ENCODE results near the gene BATF3. TPM values are rescaled to one million over a fixed set of nuclear protein-coding genes. Genes with fewer than 3 reads are reported as not detected.

BATF3 gene
- total and polyA plus RNA-seq, 9 of the 15 experiments (the other 6 are each of a cell fraction or from before 2014, with no cell fraction given), result 0.40 to 3.8 (median 2.0) TPM

DNA sequence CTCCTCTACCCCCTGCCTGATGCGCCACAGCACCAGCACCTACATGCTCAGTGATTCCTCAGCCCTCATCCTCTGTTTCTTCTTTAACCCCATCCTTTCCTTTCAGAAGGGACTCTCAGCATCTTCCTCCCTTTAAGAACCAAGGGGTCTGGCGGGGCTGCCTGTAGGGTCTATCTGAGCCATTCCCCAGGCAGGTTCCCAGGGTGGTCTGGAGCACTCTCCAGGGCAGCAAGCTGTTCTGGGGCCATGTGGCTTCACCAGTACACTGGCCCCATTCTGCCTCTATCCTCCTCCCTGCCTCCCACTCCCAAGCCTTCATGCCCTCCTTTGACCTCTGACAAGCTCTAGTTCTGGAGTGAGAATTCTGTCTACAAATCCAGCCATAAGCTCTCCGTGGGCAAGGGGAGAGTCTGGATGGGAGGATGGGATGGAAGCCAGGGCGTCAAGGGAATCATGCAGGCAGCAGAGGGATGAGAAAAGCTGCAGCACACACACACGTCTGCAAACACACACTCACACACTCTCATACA is 10.4 kb downstream of the BATF3 start:
- BruUV-seq (replicated peaks), result no TSS peak
- CTCF ChIA-PET (ENCODE audit: low intra/inter-chr PET ratio), result no interaction called here
- ATAC-seq, result no peak
- TF ChIP-seq, protein P1, sequence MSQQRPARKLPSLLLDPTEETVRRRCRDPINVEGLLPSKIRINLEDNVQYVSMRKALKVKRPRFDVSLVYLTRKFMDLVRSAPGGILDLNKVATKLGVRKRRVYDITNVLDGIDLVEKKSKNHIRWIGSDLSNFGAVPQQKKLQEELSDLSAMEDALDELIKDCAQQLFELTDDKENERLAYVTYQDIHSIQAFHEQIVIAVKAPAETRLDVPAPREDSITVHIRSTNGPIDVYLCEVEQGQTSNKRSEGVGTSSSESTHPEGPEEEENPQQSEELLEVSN (IDR thresholded peaks at IDR 0.05; ENCODE audit: borderline replicate concordance in 1 of 2, extremely low read depth in 1 of 2, insufficient read depth in 1 of 2, insufficient read length in 1 of 2, low read depth in 1 of 2, low read length in 1 of 2, poor library complexity in 1 of 2, severe bottlenecking in 1 of 2), result no peak
- no peak for TF ChIP-seq ZNF707 (CRISPR knock-in tag; conservative IDR thresholded peaks at IDR 0.05)
- TF ChIP-seq THAP12 (CRISPR knock-in tag; IDR thresholded peaks at IDR 0.05), result no peak
- TF ChIP-seq, protein P2, sequence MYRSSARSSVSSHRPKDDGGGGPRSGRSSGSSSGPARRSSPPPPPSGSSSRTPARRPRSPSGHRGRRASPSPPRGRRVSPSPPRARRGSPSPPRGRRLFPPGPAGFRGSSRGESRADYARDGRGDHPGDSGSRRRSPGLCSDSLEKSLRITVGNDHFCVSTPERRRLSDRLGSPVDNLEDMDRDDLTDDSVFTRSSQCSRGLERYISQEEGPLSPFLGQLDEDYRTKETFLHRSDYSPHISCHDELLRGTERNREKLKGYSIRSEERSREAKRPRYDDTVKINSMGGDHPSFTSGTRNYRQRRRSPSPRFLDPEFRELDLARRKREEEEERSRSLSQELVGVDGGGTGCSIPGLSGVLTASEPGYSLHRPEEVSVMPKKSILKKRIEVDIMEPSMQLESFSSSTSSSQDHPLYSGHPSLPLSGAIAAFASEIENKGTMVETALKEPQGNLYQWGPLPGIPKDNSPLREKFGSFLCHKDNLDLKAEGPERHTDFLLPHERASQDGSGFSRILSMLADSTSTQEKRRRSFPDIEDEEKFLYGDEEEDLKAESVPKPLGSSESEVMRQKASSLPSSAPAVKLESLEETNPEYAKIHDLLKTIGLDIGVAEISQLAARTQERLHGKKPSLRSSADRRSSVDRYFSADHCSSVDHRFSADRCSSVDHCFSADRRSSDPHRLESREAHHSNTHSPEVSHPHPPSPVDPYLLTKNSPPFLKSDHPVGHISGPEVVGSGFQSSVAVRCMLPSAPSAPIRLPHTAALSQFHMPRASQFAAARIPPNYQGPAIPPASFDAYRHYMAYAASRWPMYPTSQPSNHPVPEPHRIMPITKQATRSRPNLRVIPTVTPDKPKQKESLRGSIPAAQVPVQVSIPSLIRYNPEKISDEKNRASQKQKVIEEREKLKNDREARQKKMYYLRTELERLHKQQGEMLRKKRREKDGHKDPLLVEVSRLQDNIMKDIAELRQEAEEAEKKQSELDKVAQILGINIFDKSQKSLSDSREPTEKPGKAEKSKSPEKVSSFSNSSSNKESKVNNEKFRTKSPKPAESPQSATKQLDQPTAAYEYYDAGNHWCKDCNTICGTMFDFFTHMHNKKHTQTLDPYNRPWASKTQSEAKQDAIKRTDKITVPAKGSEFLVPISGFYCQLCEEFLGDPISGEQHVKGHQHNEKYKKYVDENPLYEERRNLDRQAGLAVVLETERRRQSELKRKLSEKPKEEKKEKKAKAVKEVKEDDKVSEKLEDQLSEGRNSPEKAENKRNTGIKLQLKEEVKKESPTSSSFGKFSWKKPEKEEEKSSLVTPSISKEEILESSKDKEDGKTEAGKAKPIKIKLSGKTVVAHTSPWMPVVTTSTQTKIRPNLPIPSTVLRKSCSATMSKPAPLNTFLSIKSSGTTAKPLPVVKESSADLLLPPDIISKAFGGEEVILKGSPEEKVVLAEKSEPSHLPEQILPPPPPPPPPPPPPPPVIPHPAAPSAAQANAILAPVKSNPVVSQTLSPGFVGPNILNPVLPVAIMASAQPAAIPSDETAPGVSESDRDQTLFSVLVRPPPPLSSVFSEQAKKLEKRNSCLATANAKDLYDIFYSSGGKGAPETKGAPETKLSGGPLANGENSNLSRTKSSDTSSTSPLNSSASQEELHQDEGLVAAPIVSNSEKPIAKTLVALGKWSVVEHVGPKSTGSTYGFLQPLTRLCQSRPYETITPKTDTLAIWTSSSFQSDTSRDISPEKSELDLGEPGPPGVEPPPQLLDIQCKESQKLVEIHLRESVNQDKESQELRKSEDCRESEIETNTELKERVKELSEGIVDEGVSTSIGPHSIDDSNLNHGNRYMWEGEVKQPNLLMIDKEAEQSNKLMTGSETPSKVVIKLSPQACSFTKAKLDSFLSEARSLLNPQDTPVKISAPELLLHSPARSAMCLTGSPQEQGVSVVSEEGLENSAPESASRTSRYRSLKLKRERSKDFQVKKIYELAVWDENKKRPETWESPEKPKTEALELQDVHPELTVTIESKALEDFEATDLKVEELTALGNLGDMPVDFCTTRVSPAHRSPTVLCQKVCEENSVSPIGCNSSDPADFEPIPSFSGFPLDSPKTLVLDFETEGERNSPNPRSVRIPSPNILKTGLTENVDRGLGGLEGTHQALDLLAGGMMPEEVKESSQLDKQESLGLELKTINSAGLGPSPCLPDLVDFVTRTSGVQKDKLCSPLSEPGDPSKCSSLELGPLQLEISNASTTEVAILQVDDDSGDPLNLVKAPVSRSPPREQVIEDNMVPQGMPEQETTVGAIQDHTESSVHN (IDR thresholded peaks at IDR 0.05; ENCODE audit: borderline replicate concordance in 1 of 2, low read depth in 1 of 2), result no peak
- TF ChIP-seq, protein P3, sequence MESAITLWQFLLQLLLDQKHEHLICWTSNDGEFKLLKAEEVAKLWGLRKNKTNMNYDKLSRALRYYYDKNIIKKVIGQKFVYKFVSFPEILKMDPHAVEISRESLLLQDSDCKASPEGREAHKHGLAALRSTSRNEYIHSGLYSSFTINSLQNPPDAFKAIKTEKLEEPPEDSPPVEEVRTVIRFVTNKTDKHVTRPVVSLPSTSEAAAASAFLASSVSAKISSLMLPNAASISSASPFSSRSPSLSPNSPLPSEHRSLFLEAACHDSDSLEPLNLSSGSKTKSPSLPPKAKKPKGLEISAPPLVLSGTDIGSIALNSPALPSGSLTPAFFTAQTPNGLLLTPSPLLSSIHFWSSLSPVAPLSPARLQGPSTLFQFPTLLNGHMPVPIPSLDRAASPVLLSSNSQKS (CRISPR knock-in tag; IDR thresholded peaks at IDR 0.05), result no peak
- TF ChIP-seq RFX1 (IDR thresholded peaks at IDR 0.05), result no peak
- no peak for TF ChIP-seq IRF2 (CRISPR knock-in tag; IDR thresholded peaks at IDR 0.05)
- no peak for TF ChIP-seq ZNF57 (CRISPR knock-in tag; IDR thresholded peaks at IDR 0.05)
- no peak for TF ChIP-seq ZNF124 (CRISPR knock-in tag; IDR thresholded peaks at IDR 0.05)

More for the DNA sequence above, 10.4 kb downstream of the BATF3 start:
- POLR2A ChIA-PET, result no interaction called here
- H3K79me2 ChIP-seq (ENCODE audit: control insufficient read depth, insufficient read depth, low read length), result no peaks in the 10 kb centered on the region
- no peaks in the 10 kb centered on the region for H3K36me3 ChIP-seq (ENCODE audit: control insufficient read depth, insufficient read depth, low read length)
- no peaks in the 10 kb centered on the region for H3K9me3 ChIP-seq (replicated peaks; ENCODE audit: control insufficient read depth, insufficient read depth, low read depth, low read length)
- DNase-seq (ENCODE audit: extremely low read depth in 1 of 4, low spot score in 3 of 4) (no peak), FAIRE-seq (no peak)
- no peak overlapping the region for H3K4me2 ChIP-seq (ENCODE audit: insufficient read depth, low read length)
- 3% methylated on average over 5 of the region's 5 CpGs for WGBS (ENCODE audit: insufficient coverage, low coverage, missing lambda C conversion rate)
- in situ Hi-C loops (cut with MboI), result no loop called here
- no peak overlapping the region for H2AFZ ChIP-seq (ENCODE audit: low read depth, low read length)
- H3K4me1 ChIP-seq (replicated peaks in 1 of 2; ENCODE audit: control insufficient read depth in 2 of 2, insufficient read depth in 2 of 2, low read length in 2 of 2), result no peaks in the 10 kb centered on the region
- no peaks in the 10 kb centered on the region for H4K20me1 ChIP-seq (replicated peaks; ENCODE audit: control insufficient read depth, insufficient read depth, low read length)
- H3K27me3 ChIP-seq (ENCODE audit: control insufficient read depth in 2 of 2, insufficient read depth in 2 of 2, low read length in 2 of 2), result peaks cover 67 to 92% of the 10 kb centered on the region in 2 experiments
- intact Hi-C loops (cut with micrococcal nuclease), result no loop called here
- H3K4me3 ChIP-seq, result no peak overlapping the region
- H3K9ac ChIP-seq (ENCODE audit: insufficient read depth in 1 of 2, low read depth in 2 of 2, low read length in 2 of 2), result no peak overlapping the region
- H3K9me1 ChIP-seq (ENCODE audit: control insufficient read depth, insufficient read depth, low read length), result no peaks in the 10 kb centered on the region
- H3K27ac ChIP-seq (ENCODE audit: extremely low read depth, low read depth, low read length), result no peak overlapping the region
